ENCODE results near the gene UBE2R2.
"Not testable (repeated sequence)": the region's sequence is repeated elsewhere in the genome, so short reads cannot be mapped to it uniquely, and the experiment has no call there.

UBE2R2 gene

GRCh38 chr9:33932078-33932807, 115.3 kb downstream of the UBE2R2 start:
- DNase-seq, result no peak

- no peak for DNase-seq
Observed at GRCh38 chr9:33934188-33934878, 117.4 kb downstream of the UBE2R2 start.

GRCh38 chr9:33939924-33940874, 123.2 kb downstream of the UBE2R2 start:
- DNase-seq, result no peak

- DNase-seq, result no peak
Observed at GRCh38 chr9:33942471-33943083, 125.6 kb downstream of the UBE2R2 start.

GRCh38 chr9:33943389-33943788, 126.4 kb downstream of the UBE2R2 start:
- DNase-seq, result no peak

GRCh38 chr9:33946779-33947535, 130.0 kb downstream of the UBE2R2 start:
- no peak for DNase-seq

GRCh38 chr9:33950371-33950770, 133.4 kb downstream of the UBE2R2 start:
- DNase-seq, result no peak

GRCh38 chr9:33952066-33952465, 135.1 kb downstream of the UBE2R2 start:
- no peak for DNase-seq

GRCh38 chr9:33956544-33956943, 139.6 kb downstream of the UBE2R2 start:
- no peak for DNase-seq

- DNase-seq, result no peak
Observed at GRCh38 chr9:33959725-33960124, 142.8 kb downstream of the UBE2R2 start.

- not testable (repeated sequence) for DNase-seq
Observed at GRCh38 chr9:33962468-33962867, 145.5 kb downstream of the UBE2R2 start.

- DNase-seq, result no peak
Observed at GRCh38 chr9:33964086-33964768, 147.3 kb downstream of the UBE2R2 start.

All from NCI-H2227 treated with DMSO at 0.1 percent for 48 hours (cell line).